Measurements from ENCODE around the gene C12orf75.

- TF ChIP-seq, protein P1, sequence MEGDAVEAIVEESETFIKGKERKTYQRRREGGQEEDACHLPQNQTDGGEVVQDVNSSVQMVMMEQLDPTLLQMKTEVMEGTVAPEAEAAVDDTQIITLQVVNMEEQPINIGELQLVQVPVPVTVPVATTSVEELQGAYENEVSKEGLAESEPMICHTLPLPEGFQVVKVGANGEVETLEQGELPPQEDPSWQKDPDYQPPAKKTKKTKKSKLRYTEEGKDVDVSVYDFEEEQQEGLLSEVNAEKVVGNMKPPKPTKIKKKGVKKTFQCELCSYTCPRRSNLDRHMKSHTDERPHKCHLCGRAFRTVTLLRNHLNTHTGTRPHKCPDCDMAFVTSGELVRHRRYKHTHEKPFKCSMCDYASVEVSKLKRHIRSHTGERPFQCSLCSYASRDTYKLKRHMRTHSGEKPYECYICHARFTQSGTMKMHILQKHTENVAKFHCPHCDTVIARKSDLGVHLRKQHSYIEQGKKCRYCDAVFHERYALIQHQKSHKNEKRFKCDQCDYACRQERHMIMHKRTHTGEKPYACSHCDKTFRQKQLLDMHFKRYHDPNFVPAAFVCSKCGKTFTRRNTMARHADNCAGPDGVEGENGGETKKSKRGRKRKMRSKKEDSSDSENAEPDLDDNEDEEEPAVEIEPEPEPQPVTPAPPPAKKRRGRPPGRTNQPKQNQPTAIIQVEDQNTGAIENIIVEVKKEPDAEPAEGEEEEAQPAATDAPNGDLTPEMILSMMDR (conservative IDR thresholded peaks at IDR 0.05): no peak
- no peak for TF ChIP-seq ZFX (IDR thresholded peaks at IDR 0.05)
These were observed 83.5 kb downstream of the C12orf75 start for GRCh38 chr12:105413911-105414487.
